HEK293T (cell line): Measurements from ENCODE around the gene SH3RF3.
"Not testable (repeated sequence)": the region's sequence is repeated elsewhere in the genome, so short reads cannot be mapped to it uniquely, and the experiment has no call there.

Experiments used
- CTCF ChIA-PET: fragments of 350-600 bp; formaldehyde crosslinking; extraction: SDS; loops from one replicate; lab custom pipeline; 2021; ENCODE audit warnings: antibody characterized with exemption, inconsistent platforms; lab: Yijun Ruan, JAX
- POLR2A ChIA-PET: fragments of 350-600 bp; formaldehyde crosslinking; extraction: SDS; loops from one replicate; lab custom pipeline; 2020; ENCODE audit warnings: antibody characterized with exemption, inconsistent platforms; lab: Yijun Ruan, JAX
- DNase-seq: peaks from one replicate; pipeline ENCODE4 v3.0.0; 2012; ENCODE audit warnings: mixed read lengths; ENCODE audit errors: extremely low spot score
- ARNT ChIP-seq: fragments of 450-650 bp; IDR thresholded peaks from 2 replicates; pipeline ENCODE4 v1.6.1; 2017; ENCODE audit warnings: mild to moderate bottlenecking
- BHLHE40 ChIP-seq: fragments of 450-650 bp; IDR thresholded peaks from 2 replicates; pipeline ENCODE4 v1.6.1; 2016; ENCODE audit warnings: mild to moderate bottlenecking, moderate library complexity, borderline replicate concordance
- CTBP1 ChIP-seq: fragments of 450-650 bp; IDR thresholded peaks from 2 replicates; pipeline ENCODE4 v1.6.1; 2016; ENCODE audit warnings: borderline replicate concordance
- ELF4 ChIP-seq: fragments of 450-650 bp; IDR thresholded peaks from 2 replicates; pipeline ENCODE4 v1.6.1; 2017; ENCODE audit warnings: antibody characterized with exemption
- FOXA1 ChIP-seq: fragments of 450-650 bp; IDR thresholded peaks from 2 replicates; pipeline ENCODE4 v1.6.1; 2016; ENCODE audit warnings: mild to moderate bottlenecking
- FOXK2 ChIP-seq: fragments of 450-650 bp; IDR thresholded peaks from 2 replicates; pipeline ENCODE4 v1.6.1; 2016; ENCODE audit warnings: mild to moderate bottlenecking
- FOXM1 ChIP-seq: fragments of 450-650 bp; IDR thresholded peaks from 2 replicates; pipeline ENCODE4 v1.6.1; 2017; ENCODE audit warnings: mild to moderate bottlenecking, borderline replicate concordance
- HDGF ChIP-seq: fragments of 450-650 bp; IDR thresholded peaks from 2 replicates; pipeline ENCODE4 v1.6.1; 2017; ENCODE audit warnings: antibody characterized with exemption, borderline replicate concordance
- L3MBTL2 ChIP-seq: fragments of 450-650 bp; conservative IDR thresholded peaks from 2 replicates; pipeline ENCODE4 v1.6.1; 2016; ENCODE audit warnings: mild to moderate bottlenecking
- LEF1 ChIP-seq: fragments of 450-650 bp; IDR thresholded peaks from 2 replicates; pipeline ENCODE4 v1.6.1; 2017; ENCODE audit warnings: mild to moderate bottlenecking, borderline replicate concordance
- NFRKB ChIP-seq: fragments of 450-650 bp; IDR thresholded peaks from 2 replicates; pipeline ENCODE4 v1.6.1; 2016; ENCODE audit warnings: mild to moderate bottlenecking, moderate library complexity
- SP1 ChIP-seq: fragments of 450-650 bp; IDR thresholded peaks from 2 replicates; pipeline ENCODE4 v1.6.1; 2017
- SUZ12 ChIP-seq: fragments of 450-650 bp; IDR thresholded peaks from 2 replicates; pipeline ENCODE4 v1.6.1; 2016; ENCODE audit warnings: mild to moderate bottlenecking
- TARDBP ChIP-seq: fragments of 450-650 bp; IDR thresholded peaks from 2 replicates; pipeline ENCODE4 v1.6.1; 2016
- ZNF384 ChIP-seq: fragments of 450-650 bp; IDR thresholded peaks from 2 replicates; pipeline ENCODE4 v1.6.1; 2016
- TF ChIP-seq, protein P1 (sequence below): fragments of 450-650 bp; IDR thresholded peaks from 2 replicates; pipeline ENCODE4 v1.6.1; 2016

The SH3RF3 gene

DNA sequence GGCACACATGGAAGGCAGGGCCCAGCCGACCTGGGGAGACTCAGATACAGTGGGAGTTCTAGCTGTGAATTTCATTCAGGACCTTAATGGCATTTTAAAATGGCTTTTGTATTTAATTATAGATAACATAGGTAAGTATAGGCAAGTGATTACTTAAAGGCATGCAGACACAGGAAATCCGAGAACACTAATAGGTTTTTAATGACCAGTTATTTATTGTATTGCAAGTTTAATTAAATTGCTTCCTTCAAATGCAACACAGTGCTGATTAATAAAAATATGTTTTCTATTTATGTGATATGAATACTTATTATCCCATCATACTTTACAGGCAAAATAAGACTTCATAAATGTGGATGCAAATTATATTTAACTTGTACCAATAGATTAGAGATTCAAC lies 19.7 kb upstream of the SH3RF3 start:
- no peak for TF ChIP-seq CTBP1
- no peak for TF ChIP-seq BHLHE40
- no peak for TF ChIP-seq ZNF384
- no peak for TF ChIP-seq ELF4
- TF ChIP-seq HDGF, result no peak
- no peak for TF ChIP-seq SUZ12
- TF ChIP-seq TARDBP, result no peak
- TF ChIP-seq LEF1, result no peak
- TF ChIP-seq ARNT, result no peak
- TF ChIP-seq FOXK2, result no peak
- no peak for TF ChIP-seq NFRKB
- no peak for TF ChIP-seq FOXM1
- TF ChIP-seq, protein P1, sequence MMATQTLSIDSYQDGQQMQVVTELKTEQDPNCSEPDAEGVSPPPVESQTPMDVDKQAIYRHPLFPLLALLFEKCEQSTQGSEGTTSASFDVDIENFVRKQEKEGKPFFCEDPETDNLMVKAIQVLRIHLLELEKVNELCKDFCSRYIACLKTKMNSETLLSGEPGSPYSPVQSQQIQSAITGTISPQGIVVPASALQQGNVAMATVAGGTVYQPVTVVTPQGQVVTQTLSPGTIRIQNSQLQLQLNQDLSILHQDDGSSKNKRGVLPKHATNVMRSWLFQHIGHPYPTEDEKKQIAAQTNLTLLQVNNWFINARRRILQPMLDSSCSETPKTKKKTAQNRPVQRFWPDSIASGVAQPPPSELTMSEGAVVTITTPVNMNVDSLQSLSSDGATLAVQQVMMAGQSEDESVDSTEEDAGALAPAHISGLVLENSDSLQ, result no peak
- no peak for TF ChIP-seq SP1
- TF ChIP-seq FOXA1, result no peak
- no peak for TF ChIP-seq L3MBTL2
- CTCF ChIA-PET, result no interaction called here
- DNase-seq, result no peak
- POLR2A ChIA-PET, result no interaction called here

DNA sequence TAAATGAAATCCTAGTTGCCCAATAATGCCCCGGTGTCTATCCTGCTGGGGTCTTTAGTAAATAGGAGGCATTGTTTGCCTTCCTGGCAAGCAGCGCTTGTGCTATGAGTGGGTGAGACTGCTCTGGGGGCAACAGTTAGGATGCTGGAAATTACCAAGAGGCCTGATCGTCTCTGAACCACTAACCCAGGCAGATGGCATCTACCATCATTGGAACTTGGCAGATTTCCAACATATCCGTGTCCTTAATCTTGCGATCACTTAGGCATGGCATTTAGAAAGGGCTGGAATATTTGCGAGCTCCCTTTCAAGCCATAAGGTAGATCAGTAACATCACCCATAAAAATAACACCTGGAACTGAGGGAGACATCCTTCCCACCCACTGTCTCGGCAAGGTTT lies 18.8 kb upstream of the SH3RF3 start:
- TF ChIP-seq BHLHE40 (no peak), SP1 (no peak), FOXM1 (no peak), ELF4 (no peak), HDGF (no peak), ARNT (no peak), FOXK2 (no peak), TARDBP (no peak)
- POLR2A ChIA-PET, result no interaction called here
- CTCF ChIA-PET, result no interaction called here
- DNase-seq, result no peak

DNA sequence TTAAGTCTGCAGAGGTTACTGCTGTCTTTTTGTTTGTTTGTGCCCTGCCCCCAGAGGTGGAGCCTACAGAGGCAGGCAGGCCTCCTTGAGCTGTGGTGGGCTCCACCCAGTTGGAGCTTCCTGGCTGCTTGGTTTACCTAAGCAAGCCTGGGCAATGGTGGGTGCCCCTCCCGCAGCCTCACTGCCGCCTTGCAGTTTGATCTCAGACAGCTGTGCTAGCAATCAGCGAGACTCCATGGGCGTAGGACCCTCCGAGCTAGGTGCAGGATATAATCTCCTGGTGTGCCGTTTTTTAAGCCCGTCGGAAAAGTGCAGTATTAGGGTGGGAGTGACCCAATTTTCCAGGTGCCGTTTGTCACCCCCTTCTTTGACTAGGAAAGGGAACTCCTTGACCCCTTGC lies 11.8 kb upstream of the SH3RF3 start:
- DNase-seq, CTCF ChIA-PET, POLR2A ChIA-PET: not testable (repeated sequence)

DNA sequence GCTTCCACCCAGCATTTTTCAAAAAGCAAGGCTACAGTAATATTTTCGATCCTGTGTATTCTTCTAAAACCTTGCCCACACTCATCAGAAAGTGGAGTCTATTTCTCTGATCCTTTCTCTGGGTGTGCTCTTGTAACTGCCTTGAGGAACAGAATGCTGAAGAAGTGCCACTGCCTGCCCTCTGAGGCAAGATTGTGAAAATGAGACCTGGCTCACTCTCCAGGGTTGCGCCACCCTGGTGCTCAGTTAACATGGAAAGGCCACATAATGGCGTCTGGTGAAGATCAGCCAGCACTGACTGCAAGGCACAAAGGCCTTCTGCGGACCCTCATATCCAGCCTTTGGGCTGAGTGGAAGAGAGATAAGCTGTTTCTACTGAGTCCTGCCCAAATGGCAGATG lies 11.2 kb upstream of the SH3RF3 start:
- CTCF ChIA-PET, result no interaction called here
- TF ChIP-seq ARNT (no peak), HDGF (no peak)
- no peak for DNase-seq
- POLR2A ChIA-PET, result no interaction called here

DNA sequence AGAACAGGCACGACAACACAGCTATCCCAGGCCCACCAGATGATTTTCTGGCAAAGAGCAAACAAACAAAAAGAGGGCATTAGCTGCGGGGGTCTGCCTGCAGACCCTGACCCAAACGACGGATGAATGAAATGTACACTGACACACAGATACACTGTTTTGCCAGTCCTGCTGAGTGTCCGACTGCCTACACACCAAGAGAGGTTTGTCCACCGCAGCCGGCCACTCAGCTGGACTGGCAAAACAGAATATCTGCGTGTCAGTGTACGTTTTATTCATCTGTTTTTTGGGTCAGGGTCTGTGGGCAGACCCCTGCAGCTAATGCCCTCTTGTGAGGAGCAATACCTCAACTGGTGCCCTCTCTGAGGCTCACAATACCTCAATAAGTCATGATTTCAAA lies 10.7 kb upstream of the SH3RF3 start:
- DNase-seq, result no peak
- no peak for TF ChIP-seq NFRKB
- TF ChIP-seq BHLHE40, result no peak
- TF ChIP-seq SP1, result no peak
- TF ChIP-seq L3MBTL2, result no peak
- TF ChIP-seq HDGF, result no peak
- TF ChIP-seq TARDBP, result no peak
- ChIA-PET POLR2A (no interaction called here), CTCF (interaction anchor here (1.4 kb wide), 1 partner anchor 392 kb away, joined by 3 read pairs; no protein-coding TSS in a partner anchor)

DNA sequence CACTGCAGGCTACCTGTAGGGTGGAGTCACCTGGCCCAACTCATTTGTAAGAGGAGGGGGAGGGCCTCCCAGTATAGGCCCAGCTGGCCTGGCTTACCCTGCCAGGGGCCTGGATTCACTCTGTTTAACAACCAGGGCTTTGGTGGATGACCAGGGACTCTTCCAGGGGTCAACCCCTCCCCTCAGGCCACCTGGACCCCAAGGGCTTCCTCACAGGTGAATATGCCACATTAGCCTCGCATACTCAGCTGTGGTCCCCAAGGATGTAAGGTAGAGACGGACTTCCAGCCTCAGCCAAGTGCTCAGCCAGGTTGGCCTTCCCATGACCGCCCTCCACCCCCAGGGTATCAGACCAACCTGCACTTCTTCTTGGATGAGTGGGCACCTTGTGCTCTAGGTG lies 8.8 kb upstream of the SH3RF3 start:
- ChIA-PET CTCF (no interaction called here), POLR2A (no interaction called here)
- no peak for DNase-seq
- TF ChIP-seq SUZ12, result no peak
- no peak for TF ChIP-seq SP1
- no peak for TF ChIP-seq NFRKB
- TF ChIP-seq TARDBP, result no peak
- TF ChIP-seq, protein P1, result no peak
- TF ChIP-seq BHLHE40, result no peak

DNA sequence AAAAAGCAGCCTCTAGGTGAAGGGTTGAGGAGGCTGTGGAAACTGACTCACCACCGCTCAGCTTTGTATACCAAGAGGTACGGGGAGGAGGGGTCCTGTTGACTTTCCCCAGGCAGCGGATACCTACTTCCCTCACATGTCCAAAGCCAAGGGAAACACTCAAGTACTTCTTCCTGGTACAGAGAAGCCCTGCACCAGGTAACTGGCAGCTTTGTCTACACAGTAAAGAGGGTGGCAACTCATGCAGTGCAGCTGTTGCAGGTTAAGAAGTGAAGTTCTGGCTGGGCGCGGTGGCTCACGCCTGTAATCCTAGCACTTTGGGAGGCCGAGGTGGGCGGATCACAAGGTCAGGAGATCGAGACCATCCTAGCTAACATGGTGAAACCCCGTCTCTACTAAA lies 8.3 kb upstream of the SH3RF3 start:
- POLR2A ChIA-PET, DNase-seq: not testable (repeated sequence)
- CTCF ChIA-PET, result interaction anchor here (0.8 kb wide), 1 partner anchor 615 kb away, joined by 4 read pairs; no protein-coding TSS in a partner anchor

DNA sequence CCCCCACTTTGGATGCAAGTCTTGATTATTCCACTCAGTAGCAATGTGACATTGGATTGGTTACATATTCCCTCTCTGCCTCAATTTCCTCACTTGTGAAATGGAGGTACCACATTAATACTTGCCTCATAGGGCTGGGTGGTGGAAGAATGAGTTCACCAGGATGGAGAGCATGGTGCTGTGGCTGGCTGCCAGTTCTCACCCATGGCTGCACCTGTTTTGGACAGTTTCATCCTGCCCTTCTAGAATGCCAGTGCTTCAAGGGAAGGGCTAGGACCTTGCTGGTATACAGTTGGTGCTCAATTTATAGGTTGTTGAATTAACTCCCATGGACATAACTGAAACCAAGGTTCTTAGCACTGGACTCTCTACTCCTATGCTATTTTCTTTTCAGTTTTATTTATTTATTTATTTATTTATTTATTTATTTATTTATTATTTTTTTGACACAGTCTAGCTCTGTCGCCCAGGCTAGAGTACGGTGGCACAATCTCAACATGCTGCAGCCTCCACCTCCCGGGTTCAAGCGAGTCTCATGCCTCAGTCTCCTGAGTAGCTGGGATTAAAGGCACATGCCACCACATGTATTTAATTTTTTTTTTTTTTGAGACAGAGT lies 5.3 kb upstream of the SH3RF3 start:
- ChIA-PET POLR2A (no interaction called here), CTCF (interaction anchor here (0.7 kb wide), 1 partner anchor 195 kb away, joined by 5 read pairs; no protein-coding TSS in a partner anchor)
- TF ChIP-seq TARDBP, result no peak
- TF ChIP-seq NFRKB, result no peak
- no peak for TF ChIP-seq ELF4
- TF ChIP-seq HDGF, result no peak
- no peak for TF ChIP-seq ZNF384
- TF ChIP-seq SUZ12, result no peak
- TF ChIP-seq BHLHE40, result no peak
- TF ChIP-seq CTBP1, result no peak
- no peak for TF ChIP-seq FOXM1
- no peak for TF ChIP-seq LEF1
- TF ChIP-seq FOXA1, result no peak
- TF ChIP-seq, protein P1, result no peak
- no peak for TF ChIP-seq ARNT
- TF ChIP-seq SP1, result no peak
- TF ChIP-seq L3MBTL2, result no peak
- TF ChIP-seq FOXK2, result no peak
- DNase-seq, result no peak
